K562 (cell line): ENCODE results near the gene LYRM7.

ENCODE experiments used
- CBFB ChIP-seq: sonication (generic); formaldehyde crosslinking; IDR thresholded peaks from 2 replicates; pipeline ENCODE4 v1.4.0; 2020; ENCODE audit warnings: mild to moderate bottlenecking, missing genetic modification reagents
- EZH2 ChIP-seq: IDR thresholded peaks from 2 replicates; pipeline ENCODE4 v1.6.1; 2012; ENCODE audit warnings: low read depth, mild to moderate bottlenecking, inconsistent platforms, low read length, borderline replicate concordance
- HDGF ChIP-seq: fragments of 450-650 bp; IDR thresholded peaks from 2 replicates; pipeline ENCODE4 v1.6.1; 2016
- MXI1 ChIP-seq: IDR thresholded peaks from 2 replicates; pipeline ENCODE4 v1.6.1; 2011; ENCODE audit warnings: low read depth, mild to moderate bottlenecking, improper control_type of control experiment, low read length
- RFX5 ChIP-seq: IDR thresholded peaks from 2 replicates; pipeline ENCODE4 v1.6.1; 2011; ENCODE audit warnings: low read depth, mild to moderate bottlenecking, improper control_type of control experiment, low read length
- SMC3 ChIP-seq: conservative IDR thresholded peaks from 2 replicates; pipeline ENCODE4 v1.6.1; 2011; ENCODE audit warnings: low read depth, low read length, improper control_type of control experiment; ENCODE audit not compliant: insufficient read depth
- ZNF217 ChIP-seq: sonication (generic); formaldehyde crosslinking; IDR thresholded peaks from 2 replicates; pipeline ENCODE4 v1.8.0; 2022; ENCODE audit warnings: mild to moderate bottlenecking, missing genetic modification reagents
- TF ChIP-seq, protein P1 (sequence below): fragments of 250-450 bp; sonication (Bioruptor Pico); IDR thresholded peaks from 2 replicates; pipeline ENCODE4 v1.5.0; 2020; ENCODE audit warnings: mild to moderate bottlenecking, borderline replicate concordance
- TF ChIP-seq, protein P2 (sequence below): sonication (generic); formaldehyde crosslinking; IDR thresholded peaks from 2 replicates; pipeline ENCODE4 v1.8.0; 2022; ENCODE audit warnings: missing genetic modification reagents, mild to moderate bottlenecking, borderline replicate concordance
- TF ChIP-seq, protein P3 (sequence below), 3 experiments: IDR thresholded peaks in 2 of 3; conservative IDR thresholded peaks in 1 of 3; 2 replicates each; pipeline ENCODE4 v1.5.1; 2011 to 2012; ENCODE audit warnings: low read length in 3 of 3, mild to moderate bottlenecking in 3 of 3, control low read depth in 2 of 3, improper control_type of control experiment in 1 of 3, inconsistent platforms in 1 of 3, low read depth in 1 of 3, mixed read lengths in 1 of 3, moderate library complexity in 1 of 3; ENCODE audit not compliant: insufficient read depth in 2 of 3

DNA sequence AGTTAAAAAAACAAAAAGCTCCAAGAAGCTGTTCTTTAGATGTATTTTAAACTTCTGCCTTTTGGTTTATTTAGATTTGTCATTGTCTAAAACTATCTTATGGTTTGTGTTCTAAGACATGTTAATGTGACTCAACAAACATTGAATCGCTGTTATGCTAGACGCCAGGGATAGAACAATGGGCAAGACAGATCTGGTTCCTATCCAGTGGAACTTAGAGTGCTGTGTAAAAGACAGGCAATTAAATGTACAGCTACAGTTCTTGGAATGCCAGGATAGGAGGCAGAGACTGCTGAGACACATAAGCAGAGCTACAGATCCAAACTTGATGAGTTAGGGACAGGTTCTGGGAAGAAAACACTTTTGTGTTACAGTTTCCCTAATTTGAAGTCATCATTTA is 22.4 kb downstream of the LYRM7 start:
- TF ChIP-seq, protein P1, sequence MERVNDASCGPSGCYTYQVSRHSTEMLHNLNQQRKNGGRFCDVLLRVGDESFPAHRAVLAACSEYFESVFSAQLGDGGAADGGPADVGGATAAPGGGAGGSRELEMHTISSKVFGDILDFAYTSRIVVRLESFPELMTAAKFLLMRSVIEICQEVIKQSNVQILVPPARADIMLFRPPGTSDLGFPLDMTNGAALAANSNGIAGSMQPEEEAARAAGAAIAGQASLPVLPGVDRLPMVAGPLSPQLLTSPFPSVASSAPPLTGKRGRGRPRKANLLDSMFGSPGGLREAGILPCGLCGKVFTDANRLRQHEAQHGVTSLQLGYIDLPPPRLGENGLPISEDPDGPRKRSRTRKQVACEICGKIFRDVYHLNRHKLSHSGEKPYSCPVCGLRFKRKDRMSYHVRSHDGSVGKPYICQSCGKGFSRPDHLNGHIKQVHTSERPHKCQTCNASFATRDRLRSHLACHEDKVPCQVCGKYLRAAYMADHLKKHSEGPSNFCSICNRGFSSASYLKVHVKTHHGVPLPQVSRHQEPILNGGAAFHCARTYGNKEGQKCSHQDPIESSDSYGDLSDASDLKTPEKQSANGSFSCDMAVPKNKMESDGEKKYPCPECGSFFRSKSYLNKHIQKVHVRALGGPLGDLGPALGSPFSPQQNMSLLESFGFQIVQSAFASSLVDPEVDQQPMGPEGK (CRISPR knock-in tag), result no peak
- TF ChIP-seq, protein P2, sequence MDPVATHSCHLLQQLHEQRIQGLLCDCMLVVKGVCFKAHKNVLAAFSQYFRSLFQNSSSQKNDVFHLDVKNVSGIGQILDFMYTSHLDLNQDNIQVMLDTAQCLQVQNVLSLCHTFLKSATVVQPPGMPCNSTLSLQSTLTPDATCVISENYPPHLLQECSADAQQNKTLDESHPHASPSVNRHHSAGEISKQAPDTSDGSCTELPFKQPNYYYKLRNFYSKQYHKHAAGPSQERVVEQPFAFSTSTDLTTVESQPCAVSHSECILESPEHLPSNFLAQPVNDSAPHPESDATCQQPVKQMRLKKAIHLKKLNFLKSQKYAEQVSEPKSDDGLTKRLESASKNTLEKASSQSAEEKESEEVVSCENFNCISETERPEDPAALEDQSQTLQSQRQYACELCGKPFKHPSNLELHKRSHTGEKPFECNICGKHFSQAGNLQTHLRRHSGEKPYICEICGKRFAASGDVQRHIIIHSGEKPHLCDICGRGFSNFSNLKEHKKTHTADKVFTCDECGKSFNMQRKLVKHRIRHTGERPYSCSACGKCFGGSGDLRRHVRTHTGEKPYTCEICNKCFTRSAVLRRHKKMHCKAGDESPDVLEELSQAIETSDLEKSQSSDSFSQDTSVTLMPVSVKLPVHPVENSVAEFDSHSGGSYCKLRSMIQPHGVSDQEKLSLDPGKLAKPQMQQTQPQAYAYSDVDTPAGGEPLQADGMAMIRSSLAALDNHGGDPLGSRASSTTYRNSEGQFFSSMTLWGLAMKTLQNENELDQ (CRISPR knock-in tag), result no peak
- no peak for TF ChIP-seq MXI1
- TF ChIP-seq RFX5, result no peak
- TF ChIP-seq, protein P3, sequence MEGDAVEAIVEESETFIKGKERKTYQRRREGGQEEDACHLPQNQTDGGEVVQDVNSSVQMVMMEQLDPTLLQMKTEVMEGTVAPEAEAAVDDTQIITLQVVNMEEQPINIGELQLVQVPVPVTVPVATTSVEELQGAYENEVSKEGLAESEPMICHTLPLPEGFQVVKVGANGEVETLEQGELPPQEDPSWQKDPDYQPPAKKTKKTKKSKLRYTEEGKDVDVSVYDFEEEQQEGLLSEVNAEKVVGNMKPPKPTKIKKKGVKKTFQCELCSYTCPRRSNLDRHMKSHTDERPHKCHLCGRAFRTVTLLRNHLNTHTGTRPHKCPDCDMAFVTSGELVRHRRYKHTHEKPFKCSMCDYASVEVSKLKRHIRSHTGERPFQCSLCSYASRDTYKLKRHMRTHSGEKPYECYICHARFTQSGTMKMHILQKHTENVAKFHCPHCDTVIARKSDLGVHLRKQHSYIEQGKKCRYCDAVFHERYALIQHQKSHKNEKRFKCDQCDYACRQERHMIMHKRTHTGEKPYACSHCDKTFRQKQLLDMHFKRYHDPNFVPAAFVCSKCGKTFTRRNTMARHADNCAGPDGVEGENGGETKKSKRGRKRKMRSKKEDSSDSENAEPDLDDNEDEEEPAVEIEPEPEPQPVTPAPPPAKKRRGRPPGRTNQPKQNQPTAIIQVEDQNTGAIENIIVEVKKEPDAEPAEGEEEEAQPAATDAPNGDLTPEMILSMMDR (IDR thresholded peaks at IDR 0.05 in 2 of 3, conservative IDR thresholded peaks at IDR 0.05 in 1 of 3; ENCODE audit: insufficient read depth in 2 of 3, low read depth in 1 of 3, low read length in 3 of 3), result no peak
- TF ChIP-seq HDGF, result no peak
- no peak for TF ChIP-seq CBFB (CRISPR knock-in tag)
- no peak for TF ChIP-seq SMC3
- TF ChIP-seq ZNF217 (CRISPR knock-in tag), result no peak
- no peak for TF ChIP-seq EZH2
